ENCODE results near the gene SLIT3. TPM values are rescaled to one million over a fixed set of nuclear protein-coding genes. Genes with fewer than 3 reads are reported as not detected.

The SLIT3 gene
- total RNA-seq, 2 donors from 2014 or later: 6.6 to 6.7 TPM

GRCh38 chr5:169097374-169098326 is 203.3 kb downstream of the SLIT3 start:
- WGBS, 2 donors: 65 to 72% methylated on average over 10 of the region's 10 CpGs
- Histone ChIP-seq H3K27ac (no peak overlapping the region), H3K27me3 (no peaks in the 10 kb centered on the region), H3K36me3 (replicated peaks in 1 of 2; ENCODE audit: insufficient read depth in 1 of 2, low read depth in 2 of 2) (no peaks in the 10 kb centered on the region), H3K4me3 (no peak overlapping the region), H3K4me1 (no peaks in the 10 kb centered on the region), H3K9me3 (no peaks in the 10 kb centered on the region)
- TF ChIP-seq, protein P1, sequence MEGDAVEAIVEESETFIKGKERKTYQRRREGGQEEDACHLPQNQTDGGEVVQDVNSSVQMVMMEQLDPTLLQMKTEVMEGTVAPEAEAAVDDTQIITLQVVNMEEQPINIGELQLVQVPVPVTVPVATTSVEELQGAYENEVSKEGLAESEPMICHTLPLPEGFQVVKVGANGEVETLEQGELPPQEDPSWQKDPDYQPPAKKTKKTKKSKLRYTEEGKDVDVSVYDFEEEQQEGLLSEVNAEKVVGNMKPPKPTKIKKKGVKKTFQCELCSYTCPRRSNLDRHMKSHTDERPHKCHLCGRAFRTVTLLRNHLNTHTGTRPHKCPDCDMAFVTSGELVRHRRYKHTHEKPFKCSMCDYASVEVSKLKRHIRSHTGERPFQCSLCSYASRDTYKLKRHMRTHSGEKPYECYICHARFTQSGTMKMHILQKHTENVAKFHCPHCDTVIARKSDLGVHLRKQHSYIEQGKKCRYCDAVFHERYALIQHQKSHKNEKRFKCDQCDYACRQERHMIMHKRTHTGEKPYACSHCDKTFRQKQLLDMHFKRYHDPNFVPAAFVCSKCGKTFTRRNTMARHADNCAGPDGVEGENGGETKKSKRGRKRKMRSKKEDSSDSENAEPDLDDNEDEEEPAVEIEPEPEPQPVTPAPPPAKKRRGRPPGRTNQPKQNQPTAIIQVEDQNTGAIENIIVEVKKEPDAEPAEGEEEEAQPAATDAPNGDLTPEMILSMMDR (IDR thresholded peaks at IDR 0.05): no peak
- no peak for TF ChIP-seq POLR2A (IDR thresholded peaks at IDR 0.05)
- ATAC-seq: no peak
- DNase-seq: no peak
- intact Hi-C loops (cut with DNase I): no loop called here

DNA sequence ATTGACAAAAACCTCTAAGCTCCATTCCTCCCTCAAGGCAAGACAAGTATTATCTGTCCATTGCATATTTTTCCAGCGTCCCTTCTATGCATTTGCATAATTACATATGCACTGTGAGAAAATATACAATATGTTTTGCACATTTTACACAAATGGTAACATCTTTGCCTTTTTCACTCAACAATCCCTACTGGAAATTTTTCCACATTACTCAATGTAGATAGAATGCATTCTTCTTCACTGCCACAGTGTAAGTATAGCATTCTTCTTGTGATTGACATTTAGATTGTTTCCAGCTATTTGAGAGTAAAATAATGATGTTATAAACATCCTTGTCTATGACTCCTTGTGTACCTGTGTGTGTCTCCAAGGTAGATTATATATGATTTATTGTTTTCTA is 205.0 kb downstream of the SLIT3 start:
- H3K9me3 ChIP-seq: no peaks in the 10 kb centered on the region
- H3K4me3 ChIP-seq: no peak overlapping the region
- no peak for TF ChIP-seq POLR2A (IDR thresholded peaks at IDR 0.05)
- TF ChIP-seq, protein P1 (IDR thresholded peaks at IDR 0.05): no peak
- no peak for ATAC-seq
- H3K27me3 ChIP-seq: no peaks in the 10 kb centered on the region
- no peak overlapping the region for H3K27ac ChIP-seq
- intact Hi-C loops (cut with DNase I): no loop called here
- no peaks in the 10 kb centered on the region for H3K36me3 ChIP-seq (replicated peaks in 1 of 2; ENCODE audit: insufficient read depth in 1 of 2, low read depth in 2 of 2)
- no peak for DNase-seq
- 50 to 59% methylated on average over 1 of the region's 1 CpG for WGBS, 2 donors
- no peaks in the 10 kb centered on the region for H3K4me1 ChIP-seq

DNA sequence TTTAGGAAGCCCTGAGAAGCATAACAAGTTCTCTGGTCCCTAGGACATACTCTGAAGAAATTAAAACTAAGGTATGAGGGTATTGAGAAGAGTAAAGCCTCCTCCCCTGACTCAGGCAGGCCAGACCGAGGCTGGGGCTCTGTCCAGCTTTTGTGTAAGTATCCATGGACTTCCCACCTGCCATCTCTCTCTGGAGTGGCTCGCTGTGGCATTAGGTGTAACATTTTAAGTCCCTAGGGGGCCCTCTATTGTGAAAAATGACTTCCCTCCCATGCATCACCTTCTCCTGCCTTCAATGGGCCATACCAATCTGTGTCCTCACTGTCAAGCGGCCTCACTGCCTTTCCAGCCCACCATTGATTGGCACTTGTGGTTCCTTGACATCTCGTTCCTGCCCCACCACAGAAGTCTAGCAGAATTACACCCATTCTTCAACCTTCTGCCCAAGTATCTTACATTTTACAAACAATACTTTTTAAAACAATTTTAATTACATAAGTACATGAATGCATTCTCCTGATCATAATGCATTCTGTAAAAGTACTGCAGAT is 205.5 kb downstream of the SLIT3 start:
- H3K4me1 ChIP-seq: no peaks in the 10 kb centered on the region
- ATAC-seq (no peak), DNase-seq (no peak)
- intact Hi-C loops (cut with DNase I): no loop called here
- TF ChIP-seq, protein P1 (IDR thresholded peaks at IDR 0.05): no peak
- TF ChIP-seq POLR2A (IDR thresholded peaks at IDR 0.05): no peak
- no peaks in the 10 kb centered on the region for H3K27me3 ChIP-seq
- H3K9me3 ChIP-seq: no peaks in the 10 kb centered on the region
- H3K4me3 ChIP-seq: no peak overlapping the region
- no peak overlapping the region for H3K27ac ChIP-seq
- H3K36me3 ChIP-seq (replicated peaks in 1 of 2; ENCODE audit: insufficient read depth in 1 of 2, low read depth in 2 of 2): no peaks in the 10 kb centered on the region
- 60 to 66% methylated on average over 4 of the region's 4 CpGs for WGBS, 2 donors

DNA sequence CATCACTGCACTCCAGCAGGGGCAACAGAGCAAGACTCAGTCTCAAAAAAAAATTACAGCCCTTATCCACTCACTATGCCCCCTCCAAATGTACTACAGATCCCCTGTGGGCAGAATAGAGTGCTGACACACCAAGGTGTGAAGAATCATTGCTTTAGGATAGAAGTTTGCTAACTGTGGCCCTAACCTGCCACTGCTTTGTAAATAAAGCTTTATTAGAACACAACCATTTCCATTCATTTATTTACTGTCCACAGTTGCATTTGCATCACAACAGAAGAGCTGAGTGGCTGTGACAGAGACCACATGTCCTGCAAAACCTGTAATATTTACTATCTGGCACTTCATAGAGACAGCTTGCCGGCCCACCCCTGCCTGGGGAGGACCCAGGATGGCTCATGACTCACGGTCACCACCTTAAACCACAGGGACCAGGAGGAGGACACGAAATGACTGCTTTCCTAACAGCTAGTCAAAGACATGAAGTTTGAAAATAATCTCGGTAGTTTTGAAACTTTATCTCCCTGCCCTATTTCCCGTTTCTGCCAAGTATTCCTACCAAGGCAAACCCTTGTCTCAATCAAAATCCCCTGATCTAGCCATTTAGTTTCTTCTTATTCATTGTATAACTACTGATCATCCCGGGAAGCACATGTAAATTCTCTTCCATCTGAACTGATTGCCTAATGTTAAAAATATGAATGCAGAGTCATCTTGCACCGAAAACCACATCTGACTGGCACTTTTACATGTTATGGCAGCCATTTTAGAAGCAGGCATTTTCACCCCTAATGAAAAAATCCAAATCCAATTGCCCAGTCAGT is 206.1 kb downstream of the SLIT3 start:
- Histone ChIP-seq H3K27ac (no peak overlapping the region), H3K27me3 (no peaks in the 10 kb centered on the region), H3K4me3 (no peak overlapping the region), H3K4me1 (no peaks in the 10 kb centered on the region), H3K36me3 (replicated peaks in 1 of 2; ENCODE audit: insufficient read depth in 1 of 2, low read depth in 2 of 2) (no peaks in the 10 kb centered on the region), H3K9me3 (no peaks in the 10 kb centered on the region)
- intact Hi-C loops (cut with DNase I): no loop called here
- TF ChIP-seq POLR2A (IDR thresholded peaks at IDR 0.05): no peak
- TF ChIP-seq, protein P1 (IDR thresholded peaks at IDR 0.05): no peak
- no peak for DNase-seq
- ATAC-seq: no peak
- WGBS, 2 donors: 69 to 75% methylated on average over 7 of the region's 7 CpGs
